H1 (cell line): ENCODE measurements around the gene AIRE. TPM values are rescaled to one million over a fixed set of nuclear protein-coding genes. Genes with fewer than 3 reads are reported as not detected.

ENCODE experiments used
- CTCF ChIA-PET: fragments of 300-600 bp; sonication (Branson Sonifier 250); formaldehyde crosslinking; loops from one replicate; lab custom pipeline; 2021; ENCODE audit not compliant: partially characterized antibody; lab: Charles Lee
- POLR2A ChIA-PET: fragments of 300-600 bp; sonication (Branson Sonifier 250); formaldehyde crosslinking; loops from one replicate; lab custom pipeline; 2021; ENCODE audit warnings: inconsistent platforms; ENCODE audit not compliant: partially characterized antibody; lab: Charles Lee
- DNase-seq, 2 experiments: peaks; one replicate each; pipeline versions ENCODE4 v3.0.0 to v3.0.0-alpha.2; 2010 to 2022; ENCODE audit warnings: low spot score in 2 of 2, low read depth in 1 of 2, mixed read lengths in 1 of 2
- FAIRE-seq: peaks from 2 replicates; lab custom pipeline; 2011; peaks lifted over from hg19 to GRCh38; lab: Jason Lieb, UNC
- H2AFZ ChIP-seq: 2 replicates; pipeline ENCODE4 v1.8.1; 2012; ENCODE audit warnings: low read length, inconsistent platforms
- H2AK5ac ChIP-seq: 2 replicates; pipeline ENCODE4 v1.6.1; 2013; ENCODE audit warnings: low read depth, low read length
- H2BK120ac ChIP-seq: replicated peaks from 2 replicates; pipeline ENCODE3; 2013; ENCODE audit warnings: low read depth, low read length, inconsistent platforms
- H2BK12ac ChIP-seq: 2 replicates; pipeline ENCODE4 v1.6.1; 2013; ENCODE audit warnings: low read depth, low read length
- H2BK15ac ChIP-seq: 2 replicates; pipeline ENCODE4 v1.6.1; 2013; ENCODE audit warnings: low read length
- H2BK20ac ChIP-seq: 2 replicates; pipeline ENCODE4 v1.6.1; 2013; ENCODE audit warnings: low read length
- H2BK5ac ChIP-seq: 2 replicates; pipeline ENCODE4 v1.6.1; 2013; ENCODE audit warnings: low read depth, low read length
- H3K14ac ChIP-seq: 2 replicates; pipeline ENCODE4 v1.6.1; 2013; ENCODE audit warnings: inconsistent platforms; ENCODE audit not compliant: insufficient read length
- H3K18ac ChIP-seq: 2 replicates; pipeline ENCODE4 v1.6.1; 2013; ENCODE audit warnings: low read length; ENCODE audit errors: extremely low read depth
- H3K23ac ChIP-seq: 2 replicates; pipeline ENCODE4 v1.6.1; 2013; ENCODE audit warnings: inconsistent platforms; ENCODE audit not compliant: insufficient read length
- H3K23me2 ChIP-seq: 2 replicates; pipeline ENCODE4 v1.6.1; 2013; ENCODE audit warnings: low read depth, low read length
- H3K27ac ChIP-seq: 2 replicates; pipeline ENCODE4 v1.6.1; 2011; ENCODE audit warnings: low read depth, low read length, inconsistent platforms
- H3K27me3 ChIP-seq, 4 experiments: replicated peaks in 1 of 4; 1 replicate in 1 of 4; 2 replicates in 3 of 4; pipeline versions ENCODE4 v1.6.1 to v1.8.1; 2011 to 2013; ENCODE audit warnings: low read length in 3 of 4, mild to moderate bottlenecking in 3 of 4, inconsistent platforms in 2 of 4, mixed read lengths in 2 of 4, moderate library complexity in 1 of 4; ENCODE audit not compliant: control insufficient read depth in 3 of 4, insufficient read depth in 3 of 4; ENCODE audit errors: extremely low read depth in 1 of 4
- H3K36me3 ChIP-seq, 4 experiments: 2 replicates each; pipeline versions ENCODE4 v1.6.1 to v1.8.1; 2011 to 2013; ENCODE audit warnings: mild to moderate bottlenecking in 4 of 4, low read length in 3 of 4, moderate library complexity in 2 of 4, control low read depth in 1 of 4, inconsistent platforms in 1 of 4; ENCODE audit not compliant: insufficient read depth in 4 of 4, control insufficient read depth in 2 of 4
- H3K4ac ChIP-seq: replicated peaks from 2 replicates; pipeline ENCODE3; 2013; ENCODE audit warnings: low read length, low read depth, mixed read lengths, inconsistent platforms; ENCODE audit not compliant: insufficient read length
- H3K4me1 ChIP-seq, 4 experiments: replicated peaks in 1 of 4; 1 replicate in 1 of 4; 2 replicates in 3 of 4; pipeline versions ENCODE4 v1.6.1 to v1.8.1; 2011 to 2013; ENCODE audit warnings: low read length in 3 of 4, inconsistent platforms in 2 of 4, mixed read lengths in 1 of 4; ENCODE audit not compliant: insufficient read depth in 4 of 4, control insufficient read depth in 3 of 4
- H3K4me2 ChIP-seq, 2 experiments: 2 replicates each; pipeline versions ENCODE4 v1.6.1 to v1.8.1; 2011 to 2013; ENCODE audit warnings: low read depth in 2 of 2, low read length in 2 of 2, control low read depth in 1 of 2, inconsistent platforms in 1 of 2, mild to moderate bottlenecking in 1 of 2; ENCODE audit not compliant: insufficient read depth in 1 of 2
- H3K4me3 ChIP-seq, 4 experiments: fragments of 200-600, 300-600 bp in 1 of 4; sonication (generic), shearing (Covaris generic), sonication (Bioruptor Twin) in 1 of 4; 2 replicates each; pipeline versions ENCODE4 v1.5.1 to v1.8.1; 2011 to 2016; ENCODE audit warnings: low read length in 4 of 4, low read depth in 3 of 4, control low read depth in 2 of 4, inconsistent platforms in 2 of 4, mild to moderate bottlenecking in 2 of 4, mixed read lengths in 1 of 4, moderate library complexity in 1 of 4; ENCODE audit not compliant: insufficient read depth in 2 of 4; ENCODE audit errors: extremely low read depth in 1 of 4
- H3K56ac ChIP-seq: replicated peaks from 2 replicates; pipeline ENCODE3; 2013; ENCODE audit warnings: low read depth, mild to moderate bottlenecking, mixed read lengths, low read length, inconsistent platforms; ENCODE audit not compliant: insufficient read length
- H3K79me1 ChIP-seq: 2 replicates; pipeline ENCODE4 v1.6.1; 2013; ENCODE audit warnings: low read depth, low read length, control low read depth
- H3K79me2 ChIP-seq, 2 experiments: 2 replicates each; pipeline versions ENCODE4 v1.6.1 to v1.8.1; 2012 to 2013; ENCODE audit warnings: low read length in 2 of 2, mild to moderate bottlenecking in 2 of 2, inconsistent platforms in 1 of 2; ENCODE audit not compliant: insufficient read depth in 2 of 2, control insufficient read depth in 1 of 2
- H3K9ac ChIP-seq, 4 experiments: replicated peaks in 1 of 4; 1 replicate in 1 of 4; 2 replicates in 3 of 4; pipeline versions ENCODE4 v1.6.1 to v1.8.1; 2011 to 2013; ENCODE audit warnings: low read depth in 3 of 4, low read length in 3 of 4, control low read depth in 2 of 4, mild to moderate bottlenecking in 2 of 4, moderate library complexity in 2 of 4, inconsistent platforms in 1 of 4; ENCODE audit errors: extremely low read depth in 1 of 4
- H3K9me3 ChIP-seq, 2 experiments: 2 replicates each; pipeline versions ENCODE4 v1.6.1 to v1.8.1; 2012 to 2013; ENCODE audit warnings: mild to moderate bottlenecking in 2 of 2, moderate library complexity in 2 of 2, control low read depth in 1 of 2, inconsistent platforms in 1 of 2, low read depth in 1 of 2, low read length in 1 of 2, mixed read lengths in 1 of 2; ENCODE audit not compliant: insufficient read depth in 2 of 2
- H4K20me1 ChIP-seq, 2 experiments: replicated peaks in 1 of 2; 2 replicates each; pipeline versions ENCODE3 to v1.8.1; 2011 to 2013; ENCODE audit warnings: inconsistent platforms in 2 of 2, low read length in 2 of 2, mild to moderate bottlenecking in 1 of 2; ENCODE audit not compliant: insufficient read depth in 2 of 2, control insufficient read depth in 1 of 2
- H4K5ac ChIP-seq: 2 replicates; pipeline ENCODE4 v1.6.1; 2013; ENCODE audit warnings: low read length, low read depth, mixed read lengths, inconsistent platforms; ENCODE audit not compliant: insufficient read length
- H4K8ac ChIP-seq: 2 replicates; pipeline ENCODE4 v1.8.0; 2013; ENCODE audit warnings: mild to moderate bottlenecking, moderate library complexity, low read length, inconsistent platforms; ENCODE audit not compliant: insufficient read depth; ENCODE audit errors: extremely low read depth
- H4K91ac ChIP-seq: replicated peaks from 2 replicates; pipeline ENCODE3; 2013; ENCODE audit warnings: low read length, mixed read lengths, inconsistent platforms; ENCODE audit not compliant: insufficient read length
- WGBS, 2 experiments: shearing (Covaris generic) in 1 of 2; methylation state at CpG; one replicate each; pipeline versions ENCODE4 v1.1.6 to v1.1.7; 2013 to 2015; ENCODE audit warnings: low lambda C conversion rate in 2 of 2, mixed read lengths in 2 of 2, inconsistent platforms in 1 of 2, low coverage in 1 of 2, missing lambda C conversion rate in 1 of 2; ENCODE audit not compliant: insufficient replicate concordance in 2 of 2, insufficient coverage in 1 of 2, insufficient read length in 1 of 2; ENCODE audit errors: extremely low coverage in 1 of 2, missing lambda C conversion rate in 1 of 2; 5-methylcytosine and 5-hydroxymethylcytosine counted together
- polyA plus RNA-seq, 7 experiments: library from polyadenylated mRNA; depleted of rRNA in 3 of 7; stranded (reverse) in 5 of 7; unstranded in 2 of 7; fragments of >200 nt in 5 of 7; fragments of 200-250 nt in 2 of 7; gene quantifications; 1 replicate in 5 of 7; 2 replicates in 1 of 7; 4 replicates in 1 of 7; pipeline versions ENCODE4 v1.2.1 to v1.2.3, GENCODE V29; 2011 to 2013; ENCODE audit warnings: missing spikeins in 2 of 7, mixed read lengths in 2 of 7
- total RNA-seq: library from RNA; stranded (reverse); fragmentation: NEBNext Ultra II Directional; extraction: Animal tissue kit (Norgen Biotek cat#: 25700); gene quantifications from 2 replicates; pipeline ENCODE4 v1.2.1, GENCODE V29; 2021

AIRE gene
- total and polyA plus RNA-seq, 2 of the 8 experiments (the other 6 are each of a cell fraction or from before 2014, with no cell fraction given) = 0.09 TPM; not detected in 1

- Histone ChIP-seq H3K27me3 (no peaks in the 10 kb centered on the region), H4K20me1 (peaks cover 0 to 3% of the 10 kb centered on the region in 2 experiments), H2AFZ (no peak overlapping the region), H4K91ac (no peak overlapping the region), H2BK120ac (no peak overlapping the region), H3K18ac (no peak overlapping the region), H3K9me3 (no peaks in the 10 kb centered on the region), H2BK5ac (no peak overlapping the region), H2BK15ac (no peak overlapping the region), H3K79me2 (no peaks in the 10 kb centered on the region), H3K9ac (no peak overlapping the region), H3K79me1 (no peaks in the 10 kb centered on the region), H3K4me2 (no peak overlapping the region), H3K14ac (no peak overlapping the region), H3K36me3 (peaks cover 0 to 4% (median 0%) of the 10 kb centered on the region in 4 experiments; a peak in 1 of 8 replicates), H3K56ac (no peak overlapping the region), H3K4ac (no peak overlapping the region), H3K4me1 (peaks cover 0 to 7% (median under 1%) of the 10 kb centered on the region in 4 experiments; a peak in 2 of 7 replicates), H3K23me2 (peaks cover 6% of the 10 kb centered on the region; the same call in 1 of the 2 replicates), H4K5ac (no peak overlapping the region), H3K23ac (no peak overlapping the region), H2BK12ac (no peak overlapping the region), H2AK5ac (no peak overlapping the region), H3K27ac (no peak overlapping the region), H3K4me3 (no peak overlapping the region), H4K8ac (no peak overlapping the region), H2BK20ac (no peak overlapping the region)
- FAIRE-seq (no peak), DNase-seq (no peak)
- WGBS, 2 experiments = 85% methylated on average over 21 of the region's 24 CpGs; no CpG with 5 or more reads in 1 of the 2 experiments
- CTCF ChIA-PET = interaction anchor here (0.6 to 1.8 kb wide), 5 partner anchors 17 to 109 kb away, joined by 3 to 7 read pairs (median 3); no protein-coding TSS in a partner anchor
- POLR2A ChIA-PET = interaction anchor here (3.7 kb wide), 1 partner anchor 8 kb away, joined by 11 read pairs; no protein-coding TSS in a partner anchor
Observed at GRCh38 chr21:44335266-44336059, 49.8 kb downstream of the AIRE start.
